K562 (cell line): ENCODE measurements around the gene CENPA. TPM values are rescaled to one million over a fixed set of nuclear protein-coding genes. Genes with fewer than 3 reads are reported as not detected.
A peak's percentile ranks its signal among the peaks of the same experiment; 100 is the strongest.

Experiments used
- ATF1 ChIP-seq, 2 experiments: fragments of 450-650 bp in 1 of 2; IDR thresholded peaks; 2 replicates each; pipeline ENCODE4 v1.6.1; 2016; ENCODE audit warnings: missing compliant biosample characterization in 1 of 2, missing genetic modification characterization in 1 of 2
- CREM ChIP-seq: IDR thresholded peaks from 2 replicates; pipeline ENCODE4 v1.6.1; 2014; ENCODE audit warnings: antibody characterized with exemption, low read depth
- EP300 ChIP-seq: IDR thresholded peaks from 2 replicates; pipeline ENCODE4 v1.6.1; 2012; ENCODE audit warnings: low read length, improper control_type of control experiment
- EP400 ChIP-seq: fragments of 450-650 bp; IDR thresholded peaks from 2 replicates; pipeline ENCODE4 v1.6.1; 2017; ENCODE audit warnings: antibody characterized with exemption, mild to moderate bottlenecking, moderate library complexity
- MECOM ChIP-seq: fragments of 250-450 bp; sonication (Bioruptor Pico); IDR thresholded peaks from 2 replicates; pipeline ENCODE4 v1.8.0; 2022; ENCODE audit warnings: inconsistent platforms
- OTX1 ChIP-seq: fragments of 450-650 bp; formaldehyde crosslinking; IDR thresholded peaks from 2 replicates; pipeline ENCODE4 v1.4.0; 2022; ENCODE audit warnings: mild to moderate bottlenecking
- POLR2B ChIP-seq: fragments of 450-650 bp; IDR thresholded peaks from 2 replicates; pipeline ENCODE4 v1.6.1; 2018; ENCODE audit warnings: low read depth; ENCODE audit not compliant: partially characterized antibody
- SMAD4 ChIP-seq: fragments of 250-450 bp; sonication (Bioruptor Pico); conservative IDR thresholded peaks from 2 replicates; pipeline ENCODE4 v1.8.0; 2021; ENCODE audit warnings: inconsistent platforms, mild to moderate bottlenecking, moderate library complexity
- SP2 ChIP-seq: IDR thresholded peaks from 2 replicates; pipeline ENCODE4 v1.6.1; 2011; ENCODE audit warnings: mild to moderate bottlenecking, low read depth, low read length, moderate library complexity; ENCODE audit not compliant: poor library complexity, severe bottlenecking; ENCODE audit errors: extremely low read depth
- SRSF3 ChIP-seq: fragments of 200-400 bp; formaldehyde crosslinking; IDR thresholded peaks from 2 replicates; pipeline ENCODE4 v1.6.1; 2016; ENCODE audit warnings: mild to moderate bottlenecking, low read length, moderate library complexity; ENCODE audit not compliant: insufficient read depth
- TAF1 ChIP-seq: IDR thresholded peaks from 2 replicates; pipeline ENCODE4 v1.6.1; 2011; ENCODE audit warnings: mild to moderate bottlenecking, low read length, moderate library complexity; ENCODE audit not compliant: insufficient read depth, control insufficient read depth, severe bottlenecking; ENCODE audit errors: extremely low read depth
- ZBED1 ChIP-seq: IDR thresholded peaks from 2 replicates; pipeline ENCODE4 v1.6.1; 2014
- ZFPM2 ChIP-seq: fragments of 250-450 bp; sonication (Bioruptor Pico); IDR thresholded peaks from 2 replicates; pipeline ENCODE4 v1.5.1; 2022; ENCODE audit warnings: mild to moderate bottlenecking
- ZNF23 ChIP-seq: fragments of 250-450 bp; sonication (Bioruptor Pico); IDR thresholded peaks from 2 replicates; pipeline ENCODE4 v1.4.0; 2020; ENCODE audit warnings: mild to moderate bottlenecking
- ZNF274 ChIP-seq: IDR thresholded peaks from 2 replicates; pipeline ENCODE4 v1.6.1; 2011; ENCODE audit warnings: low read depth, mild to moderate bottlenecking, low read length, moderate library complexity, borderline replicate concordance
- polyA plus RNA-seq, 8 experiments: library from polyadenylated mRNA; depleted of rRNA in 4 of 8; stranded (reverse) in 5 of 8; unstranded in 3 of 8; fragments of >200 nt; fragmentation: Nextera tagmentation in 2 of 8; fragmentation: Illumina TruSeq in 1 of 8; extraction: Ambion mirVana in 2 of 8; extraction: Trizol in 1 of 8; gene quantifications; 2 replicates each; pipeline versions ENCODE4 v1.2.1 to v1.2.3, GENCODE V29; 2011 to 2014; ENCODE audit warnings: inconsistent platforms in 1 of 8, missing spikeins in 1 of 8
- total RNA-seq, 7 experiments: library from RNA; depleted of rRNA in 6 of 7; stranded (reverse); fragments of >200 nt in 6 of 7; fragmentation: Illumina TruSeq in 2 of 7; extraction: Trizol in 2 of 7; gene quantifications; 2 replicates each; pipeline versions ENCODE4 v1.2.1 to v1.2.3, GENCODE V29; 2011 to 2021; ENCODE audit warnings: low replicate concordance in 1 of 7
- TF ChIP-seq, protein P1 (sequence below): IDR thresholded peaks from 2 replicates; pipeline ENCODE4 v1.6.1; 2012; ENCODE audit warnings: low read depth, low read length, improper control_type of control experiment, borderline replicate concordance
- TF ChIP-seq, protein P2 (sequence below): fragments of 450-650 bp; formaldehyde crosslinking; IDR thresholded peaks from 2 replicates; pipeline ENCODE4 v1.4.0; 2020; ENCODE audit warnings: mild to moderate bottlenecking, moderate library complexity
- TF ChIP-seq, protein P3 (sequence below), 2 experiments: fragments of 450-650 bp; IDR thresholded peaks; 2 replicates each; pipeline ENCODE4 v1.6.1; 2018; ENCODE audit warnings: mild to moderate bottlenecking in 2 of 2, low read depth in 1 of 2; ENCODE audit not compliant: partially characterized antibody in 2 of 2
- TF ChIP-seq, protein P4 (sequence below): fragments of 250-450 bp; sonication (Bioruptor Pico); IDR thresholded peaks from 2 replicates; pipeline ENCODE4 v1.4.0; 2020

The CENPA gene
- total and polyA plus RNA-seq, 9 of the 15 experiments (the other 6 are each of a cell fraction or from before 2014, with no cell fraction given), result 11.3 to 61.7 (median 44.7) TPM

DNA sequence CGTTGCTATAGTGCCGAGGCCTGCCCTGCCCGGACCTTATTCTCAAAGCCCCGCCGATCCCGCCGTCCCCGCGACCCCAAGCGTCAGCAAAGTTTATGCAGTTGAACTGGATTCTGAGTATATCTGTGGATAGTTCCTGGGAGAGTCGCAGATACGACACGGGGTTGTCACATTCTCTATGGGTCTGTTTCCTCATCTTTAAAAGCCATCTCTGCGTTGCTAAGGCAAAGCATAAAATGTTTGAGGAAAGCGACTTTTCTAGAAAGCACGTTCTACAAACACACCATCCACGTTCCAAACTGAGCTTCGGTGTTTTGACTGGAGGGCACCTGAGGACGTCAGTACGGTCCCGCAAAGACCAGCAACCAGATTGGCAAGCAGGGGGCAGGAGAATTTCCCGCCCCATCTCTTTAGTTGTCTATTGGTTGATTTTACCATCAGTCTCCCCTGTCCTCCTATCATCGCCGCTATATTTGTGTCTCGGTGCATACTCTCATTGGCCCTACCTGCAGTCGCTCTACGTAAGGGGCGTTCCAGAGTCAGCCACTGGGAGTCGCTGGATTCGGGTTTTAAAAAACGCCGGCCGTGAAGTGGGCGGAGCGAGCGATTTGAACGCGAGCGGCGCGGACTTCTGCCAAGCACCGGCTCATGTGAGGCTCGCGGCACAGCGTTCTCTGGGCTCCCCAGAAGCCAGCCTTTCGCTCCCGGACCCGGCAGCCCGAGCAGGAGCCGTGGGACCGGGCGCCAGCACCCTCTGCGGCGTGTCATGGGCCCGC, at the start of gene CENPA (continued):
- TF ChIP-seq SP2 (peak; percentile 93), ZBED1 (0 out of 2 replicates have a peak, but pooled peaks have one; percentile 20), EP400 (peak; percentile 93), CREM (peak; percentile 84), ATF1 (CRISPR knock-in tag; IDR thresholded peaks at IDR 0.05) (no peak), ATF1 (tag; IDR thresholded peaks at IDR 0.05) (peak; percentile 96), ZFPM2 (CRISPR knock-in tag) (0 out of 2 replicates have a peak, but pooled peaks have one; percentile 54), ZNF23 (0 out of 2 replicates have a peak, but pooled peaks have one; percentile 16), ZNF274 (no peak), EP300 (peak; percentile 15; the same call in 1 of the 2 replicates), TAF1 (peak; percentile 90), OTX1 (0 out of 2 replicates have a peak, but pooled peaks have one; percentile 15), SMAD4 (peak; percentile 50; the same call in 1 of the 2 replicates), MECOM (CRISPR knock-in tag) (0 out of 2 replicates have a peak, but pooled peaks have one; percentile 9), SRSF3 (no peak), POLR2B (peak; percentile 74)
- TF ChIP-seq, protein P1, sequence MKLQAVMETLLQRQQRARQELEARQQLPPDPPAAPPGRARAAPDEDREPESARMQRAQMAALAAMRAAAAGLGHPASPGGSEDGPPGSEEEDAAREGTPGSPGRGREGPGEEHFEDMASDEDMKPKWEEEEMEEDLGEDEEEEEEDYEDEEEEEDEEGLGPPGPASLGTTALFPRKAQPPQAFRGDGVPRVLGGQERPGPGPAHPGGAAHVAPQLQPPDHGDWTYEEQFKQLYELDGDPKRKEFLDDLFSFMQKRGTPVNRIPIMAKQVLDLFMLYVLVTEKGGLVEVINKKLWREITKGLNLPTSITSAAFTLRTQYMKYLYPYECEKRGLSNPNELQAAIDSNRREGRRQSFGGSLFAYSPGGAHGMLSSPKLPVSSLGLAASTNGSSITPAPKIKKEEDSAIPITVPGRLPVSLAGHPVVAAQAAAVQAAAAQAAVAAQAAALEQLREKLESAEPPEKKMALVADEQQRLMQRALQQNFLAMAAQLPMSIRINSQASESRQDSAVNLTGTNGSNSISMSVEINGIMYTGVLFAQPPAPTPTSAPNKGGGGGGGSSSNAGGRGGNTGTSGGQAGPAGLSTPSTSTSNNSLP, result peak; percentile 81; the same call in 1 of the 2 replicates
- TF ChIP-seq, protein P2, sequence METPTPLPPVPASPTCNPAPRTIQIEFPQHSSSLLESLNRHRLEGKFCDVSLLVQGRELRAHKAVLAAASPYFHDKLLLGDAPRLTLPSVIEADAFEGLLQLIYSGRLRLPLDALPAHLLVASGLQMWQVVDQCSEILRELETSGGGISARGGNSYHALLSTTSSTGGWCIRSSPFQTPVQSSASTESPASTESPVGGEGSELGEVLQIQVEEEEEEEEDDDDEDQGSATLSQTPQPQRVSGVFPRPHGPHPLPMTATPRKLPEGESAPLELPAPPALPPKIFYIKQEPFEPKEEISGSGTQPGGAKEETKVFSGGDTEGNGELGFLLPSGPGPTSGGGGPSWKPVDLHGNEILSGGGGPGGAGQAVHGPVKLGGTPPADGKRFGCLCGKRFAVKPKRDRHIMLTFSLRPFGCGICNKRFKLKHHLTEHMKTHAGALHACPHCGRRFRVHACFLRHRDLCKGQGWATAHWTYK (CRISPR knock-in tag), result 0 out of 2 replicates have a peak, but pooled peaks have one; percentile 18
- TF ChIP-seq, protein P3, sequence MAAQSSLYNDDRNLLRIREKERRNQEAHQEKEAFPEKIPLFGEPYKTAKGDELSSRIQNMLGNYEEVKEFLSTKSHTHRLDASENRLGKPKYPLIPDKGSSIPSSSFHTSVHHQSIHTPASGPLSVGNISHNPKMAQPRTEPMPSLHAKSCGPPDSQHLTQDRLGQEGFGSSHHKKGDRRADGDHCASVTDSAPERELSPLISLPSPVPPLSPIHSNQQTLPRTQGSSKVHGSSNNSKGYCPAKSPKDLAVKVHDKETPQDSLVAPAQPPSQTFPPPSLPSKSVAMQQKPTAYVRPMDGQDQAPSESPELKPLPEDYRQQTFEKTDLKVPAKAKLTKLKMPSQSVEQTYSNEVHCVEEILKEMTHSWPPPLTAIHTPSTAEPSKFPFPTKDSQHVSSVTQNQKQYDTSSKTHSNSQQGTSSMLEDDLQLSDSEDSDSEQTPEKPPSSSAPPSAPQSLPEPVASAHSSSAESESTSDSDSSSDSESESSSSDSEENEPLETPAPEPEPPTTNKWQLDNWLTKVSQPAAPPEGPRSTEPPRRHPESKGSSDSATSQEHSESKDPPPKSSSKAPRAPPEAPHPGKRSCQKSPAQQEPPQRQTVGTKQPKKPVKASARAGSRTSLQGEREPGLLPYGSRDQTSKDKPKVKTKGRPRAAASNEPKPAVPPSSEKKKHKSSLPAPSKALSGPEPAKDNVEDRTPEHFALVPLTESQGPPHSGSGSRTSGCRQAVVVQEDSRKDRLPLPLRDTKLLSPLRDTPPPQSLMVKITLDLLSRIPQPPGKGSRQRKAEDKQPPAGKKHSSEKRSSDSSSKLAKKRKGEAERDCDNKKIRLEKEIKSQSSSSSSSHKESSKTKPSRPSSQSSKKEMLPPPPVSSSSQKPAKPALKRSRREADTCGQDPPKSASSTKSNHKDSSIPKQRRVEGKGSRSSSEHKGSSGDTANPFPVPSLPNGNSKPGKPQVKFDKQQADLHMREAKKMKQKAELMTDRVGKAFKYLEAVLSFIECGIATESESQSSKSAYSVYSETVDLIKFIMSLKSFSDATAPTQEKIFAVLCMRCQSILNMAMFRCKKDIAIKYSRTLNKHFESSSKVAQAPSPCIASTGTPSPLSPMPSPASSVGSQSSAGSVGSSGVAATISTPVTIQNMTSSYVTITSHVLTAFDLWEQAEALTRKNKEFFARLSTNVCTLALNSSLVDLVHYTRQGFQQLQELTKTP (IDR thresholded peaks at IDR 0.05; ENCODE audit: low read depth in 1 of 2, partially characterized antibody in 2 of 2), result peak in 1 of 2 experiments; percentile 53
- TF ChIP-seq, protein P4, sequence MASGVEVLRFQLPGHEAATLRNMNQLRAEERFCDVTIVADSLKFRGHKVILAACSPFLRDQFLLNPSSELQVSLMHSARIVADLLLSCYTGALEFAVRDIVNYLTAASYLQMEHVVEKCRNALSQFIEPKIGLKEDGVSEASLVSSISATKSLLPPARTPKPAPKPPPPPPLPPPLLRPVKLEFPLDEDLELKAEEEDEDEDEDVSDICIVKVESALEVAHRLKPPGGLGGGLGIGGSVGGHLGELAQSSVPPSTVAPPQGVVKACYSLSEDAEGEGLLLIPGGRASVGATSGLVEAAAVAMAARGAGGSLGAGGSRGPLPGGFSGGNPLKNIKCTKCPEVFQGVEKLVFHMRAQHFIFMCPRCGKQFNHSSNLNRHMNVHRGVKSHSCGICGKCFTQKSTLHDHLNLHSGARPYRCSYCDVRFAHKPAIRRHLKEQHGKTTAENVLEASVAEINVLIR, result peak; percentile 34; the same call in 1 of the 2 replicates
